H1 (cell line): Measurements from ENCODE around the gene UBE4B.

Source experiments
- POLR2A ChIP-seq, 2 experiments: IDR thresholded peaks; 1 replicate in 1 of 2; 2 replicates in 1 of 2; pipeline ENCODE4 v1.6.1; 2011; ENCODE audit warnings: low read depth in 2 of 2, low read length in 2 of 2, mild to moderate bottlenecking in 2 of 2; ENCODE audit errors: control extremely low read depth in 1 of 2
- POLR2AphosphoS5 ChIP-seq: IDR thresholded peaks from 2 replicates; pipeline ENCODE4 v1.6.1; 2011; ENCODE audit warnings: low read depth, low read length
- RNF2 ChIP-seq: fragments of 200-900, 300-1000 bp; sonication (generic); IDR thresholded peaks from 2 replicates; pipeline ENCODE4 v1.7.1; 2016; ENCODE audit warnings: borderline replicate concordance, low read depth, mild to moderate bottlenecking, antibody characterized with exemption, low read length; ENCODE audit not compliant: poor library complexity, severe bottlenecking; ENCODE audit errors: missing control alignments
- TAF1 ChIP-seq: IDR thresholded peaks from 2 replicates; pipeline ENCODE4 v1.6.1; 2011; ENCODE audit warnings: mild to moderate bottlenecking, low read depth, low read length
- TF ChIP-seq, protein P1 (sequence below), 3 experiments: IDR thresholded peaks; 1 replicate in 2 of 3; 2 replicates in 1 of 3; pipeline versions ENCODE4 v1.5.1 to v1.6.1; 2011; ENCODE audit warnings: low read length in 3 of 3, mild to moderate bottlenecking in 3 of 3, inconsistent platforms in 2 of 3, low read depth in 1 of 3, moderate library complexity in 1 of 3; ENCODE audit not compliant: insufficient read depth in 1 of 3; ENCODE audit errors: control extremely low read depth in 1 of 3
- TF ChIP-seq, protein P2 (sequence below): IDR thresholded peaks from 2 replicates; pipeline ENCODE4 v1.6.1; 2012; ENCODE audit warnings: low read length, inconsistent platforms

DNA sequence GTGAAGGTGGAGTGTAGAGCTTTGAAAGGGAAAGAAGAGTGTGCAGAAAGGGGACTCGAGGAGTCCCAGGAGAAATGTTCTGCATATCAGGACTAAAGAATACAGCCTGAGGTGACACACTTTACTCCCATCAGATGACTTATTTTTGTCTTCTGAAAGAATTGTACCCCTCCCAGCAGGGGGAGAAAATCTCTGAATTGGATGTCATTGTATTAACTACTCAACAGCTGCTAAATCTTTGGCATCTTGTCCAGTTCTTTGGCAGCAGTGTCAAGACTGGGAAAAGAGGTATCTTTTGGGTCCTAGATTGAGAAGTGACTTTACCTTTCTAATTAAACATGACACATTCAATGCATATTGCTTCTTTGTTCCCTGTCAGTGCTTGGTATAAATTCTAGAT is 18.9 kb downstream of the UBE4B start:
- TF ChIP-seq POLR2A (IDR thresholded peaks at IDR 0.05; ENCODE audit: control extremely low read depth in 1 of 2, low read depth in 2 of 2, low read length in 2 of 2) (no peak), POLR2AphosphoS5 (no peak), RNF2 (no peak), TAF1 (no peak)
- TF ChIP-seq, protein P1, sequence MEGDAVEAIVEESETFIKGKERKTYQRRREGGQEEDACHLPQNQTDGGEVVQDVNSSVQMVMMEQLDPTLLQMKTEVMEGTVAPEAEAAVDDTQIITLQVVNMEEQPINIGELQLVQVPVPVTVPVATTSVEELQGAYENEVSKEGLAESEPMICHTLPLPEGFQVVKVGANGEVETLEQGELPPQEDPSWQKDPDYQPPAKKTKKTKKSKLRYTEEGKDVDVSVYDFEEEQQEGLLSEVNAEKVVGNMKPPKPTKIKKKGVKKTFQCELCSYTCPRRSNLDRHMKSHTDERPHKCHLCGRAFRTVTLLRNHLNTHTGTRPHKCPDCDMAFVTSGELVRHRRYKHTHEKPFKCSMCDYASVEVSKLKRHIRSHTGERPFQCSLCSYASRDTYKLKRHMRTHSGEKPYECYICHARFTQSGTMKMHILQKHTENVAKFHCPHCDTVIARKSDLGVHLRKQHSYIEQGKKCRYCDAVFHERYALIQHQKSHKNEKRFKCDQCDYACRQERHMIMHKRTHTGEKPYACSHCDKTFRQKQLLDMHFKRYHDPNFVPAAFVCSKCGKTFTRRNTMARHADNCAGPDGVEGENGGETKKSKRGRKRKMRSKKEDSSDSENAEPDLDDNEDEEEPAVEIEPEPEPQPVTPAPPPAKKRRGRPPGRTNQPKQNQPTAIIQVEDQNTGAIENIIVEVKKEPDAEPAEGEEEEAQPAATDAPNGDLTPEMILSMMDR (IDR thresholded peaks at IDR 0.05; ENCODE audit: control extremely low read depth in 1 of 3, insufficient read depth in 1 of 3, low read depth in 1 of 3, low read length in 3 of 3), result no peak
- TF ChIP-seq, protein P2, sequence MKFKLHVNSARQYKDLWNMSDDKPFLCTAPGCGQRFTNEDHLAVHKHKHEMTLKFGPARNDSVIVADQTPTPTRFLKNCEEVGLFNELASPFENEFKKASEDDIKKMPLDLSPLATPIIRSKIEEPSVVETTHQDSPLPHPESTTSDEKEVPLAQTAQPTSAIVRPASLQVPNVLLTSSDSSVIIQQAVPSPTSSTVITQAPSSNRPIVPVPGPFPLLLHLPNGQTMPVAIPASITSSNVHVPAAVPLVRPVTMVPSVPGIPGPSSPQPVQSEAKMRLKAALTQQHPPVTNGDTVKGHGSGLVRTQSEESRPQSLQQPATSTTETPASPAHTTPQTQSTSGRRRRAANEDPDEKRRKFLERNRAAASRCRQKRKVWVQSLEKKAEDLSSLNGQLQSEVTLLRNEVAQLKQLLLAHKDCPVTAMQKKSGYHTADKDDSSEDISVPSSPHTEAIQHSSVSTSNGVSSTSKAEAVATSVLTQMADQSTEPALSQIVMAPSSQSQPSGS, result no peak
